ENCODE data around the gene KCNMA1.

- no peak for TF ChIP-seq CTCF (IDR thresholded peaks at IDR 0.05 in 8 of 11, conservative IDR thresholded peaks at IDR 0.05 in 3 of 11)
- no peak for TF ChIP-seq POLR2A (IDR thresholded peaks at IDR 0.05)
- TF ChIP-seq POLR2AphosphoS5 (IDR thresholded peaks at IDR 0.05): no peak
Observed at GRCh38 chr10:77350711-77351119, 286.9 kb downstream of the KCNMA1 start.
